HepG2 (cell line): ENCODE measurements around the gene CCNO. TPM values are rescaled to one million over a fixed set of nuclear protein-coding genes. Genes with fewer than 3 reads are reported as not detected.

Experiments
- MTERF4 ChIP-seq: sonication (generic); formaldehyde crosslinking; IDR thresholded peaks from 2 replicates; pipeline ENCODE4 v1.8.0; 2023; ENCODE audit warnings: mild to moderate bottlenecking, missing genetic modification reagents
- MTF1 ChIP-seq: sonication (generic); formaldehyde crosslinking; IDR thresholded peaks from 2 replicates; pipeline ENCODE4 v1.5.0; 2020; ENCODE audit warnings: missing genetic modification reagents
- NFKBIZ ChIP-seq: IDR thresholded peaks from 2 replicates; pipeline ENCODE4 v1.6.1; 2018; ENCODE audit warnings: missing genetic modification reagents, missing compliant biosample characterization
- NKX3-1 ChIP-seq: sonication (generic); formaldehyde crosslinking; IDR thresholded peaks from 2 replicates; pipeline ENCODE4 v1.5.0; 2020; ENCODE audit warnings: missing genetic modification reagents
- PHF20 ChIP-seq: sonication (generic); formaldehyde crosslinking; IDR thresholded peaks from 2 replicates; pipeline ENCODE4 v1.5.0; 2020; ENCODE audit warnings: mild to moderate bottlenecking, missing genetic modification reagents
- RBFOX2 ChIP-seq: fragments of 200-400 bp; formaldehyde crosslinking; IDR thresholded peaks from 2 replicates; pipeline ENCODE4 v1.6.1; 2017; ENCODE audit warnings: low read depth, mild to moderate bottlenecking, low read length
- RFX1 ChIP-seq: fragments of 450-650 bp; IDR thresholded peaks from 2 replicates; pipeline ENCODE4 v1.6.1; 2017
- SP2 ChIP-seq: sonication (generic); formaldehyde crosslinking; IDR thresholded peaks from 2 replicates; pipeline ENCODE4 v1.5.1; 2020; ENCODE audit warnings: mild to moderate bottlenecking, missing genetic modification reagents
- TFDP2 ChIP-seq: sonication (generic); formaldehyde crosslinking; IDR thresholded peaks from 2 replicates; pipeline ENCODE4 v1.4.0; 2020; ENCODE audit warnings: missing genetic modification reagents
- ZBTB14 ChIP-seq: sonication (generic); formaldehyde crosslinking; IDR thresholded peaks from 2 replicates; pipeline ENCODE4 v1.4.0; 2020; ENCODE audit warnings: missing genetic modification reagents
- ZBTB8A ChIP-seq: sonication (generic); formaldehyde crosslinking; IDR thresholded peaks from 2 replicates; pipeline ENCODE4 v1.4.0; 2020; ENCODE audit warnings: mild to moderate bottlenecking, low read depth, missing genetic modification reagents, borderline replicate concordance
- ZNF224 ChIP-seq: sonication (generic); formaldehyde crosslinking; IDR thresholded peaks from 2 replicates; pipeline ENCODE4 v1.5.0; 2020; ENCODE audit warnings: mild to moderate bottlenecking, missing genetic modification reagents
- ZNF275 ChIP-seq: sonication (generic); formaldehyde crosslinking; IDR thresholded peaks from 2 replicates; pipeline ENCODE4 v1.8.0; 2022; ENCODE audit warnings: missing genetic modification reagents, mild to moderate bottlenecking, inconsistent platforms, borderline replicate concordance
- ZNF530 ChIP-seq: sonication (generic); formaldehyde crosslinking; IDR thresholded peaks from 2 replicates; pipeline ENCODE4 v1.5.0; 2020; ENCODE audit warnings: low read depth, mild to moderate bottlenecking, missing genetic modification reagents
- ZNF564 ChIP-seq: sonication (generic); formaldehyde crosslinking; IDR thresholded peaks from 2 replicates; pipeline ENCODE4 v1.8.1; 2023; ENCODE audit warnings: mild to moderate bottlenecking, missing genetic modification reagents
- ZNF891 ChIP-seq: sonication (generic); formaldehyde crosslinking; IDR thresholded peaks from 2 replicates; pipeline ENCODE4 v1.5.0; 2020; ENCODE audit warnings: mild to moderate bottlenecking, missing genetic modification reagents
- ZSCAN22 ChIP-seq: sonication (generic); formaldehyde crosslinking; IDR thresholded peaks from 2 replicates; pipeline ENCODE4 v1.4.0; 2020; ENCODE audit warnings: mild to moderate bottlenecking, missing genetic modification reagents
- polyA plus RNA-seq, 8 experiments: library from polyadenylated mRNA; depleted of rRNA in 3 of 8; stranded (reverse) in 7 of 8; unstranded in 1 of 8; fragments of >200 nt; fragmentation: Illumina TruSeq in 4 of 8; extraction: Trizol in 4 of 8; gene quantifications; 2 replicates each; pipeline versions ENCODE4 v1.2.1 to v1.2.3, GENCODE V29; 2011 to 2016; ENCODE audit warnings: low read depth in 4 of 8, missing spikeins in 1 of 8, mixed read lengths in 1 of 8; ENCODE audit not compliant: insufficient read depth in 1 of 8
- total RNA-seq, 5 experiments: library from RNA; depleted of rRNA; stranded (reverse); fragments of >200 nt; fragmentation: Illumina TruSeq; extraction: Trizol; gene quantifications; 2 replicates each; pipeline ENCODE4 v1.2.3, GENCODE V29; 2016; ENCODE audit warnings: low read depth in 1 of 5

Gene CCNO
- total and polyA plus RNA-seq, 2 of the 13 experiments (the other 11 are each of a cell fraction or from before 2014, with no cell fraction given) = 0.07 TPM; not detected in 1

- TF ChIP-seq MTF1 (CRISPR knock-in tag) (no peak), TFDP2 (CRISPR knock-in tag) (peak; percentile 69; the same call in 1 of the 2 replicates), ZSCAN22 (CRISPR knock-in tag) (no peak), MTERF4 (CRISPR knock-in tag) (no peak), ZNF564 (CRISPR knock-in tag) (0 out of 2 replicates have a peak, but pooled peaks have one; percentile 33), NKX3-1 (CRISPR knock-in tag) (no peak), RBFOX2 (no peak), SP2 (CRISPR knock-in tag) (no peak), PHF20 (CRISPR knock-in tag) (no peak), ZNF224 (no peak), ZNF275 (CRISPR knock-in tag) (peak; percentile 53; the same call in 1 of the 2 replicates), ZNF891 (CRISPR knock-in tag) (no peak), NFKBIZ (no peak), ZBTB8A (CRISPR knock-in tag) (no peak), ZBTB14 (peak; percentile 82), ZNF530 (CRISPR knock-in tag) (no peak), RFX1 (peak; percentile 65)
- TF ChIP-seq, all 625 proteins: peak for 33
Measured at GRCh38 chr5:55232985-55233928, at the start of gene CCNO (continued).
